Skeletal muscle cell (primary cell): ENCODE data around the gene SFTA2.
"Not testable (repeated sequence)": the region's sequence is repeated elsewhere in the genome, so short reads cannot be mapped to it uniquely, and the experiment has no call there.

Experiments
- DNase-seq: peaks from one replicate; pipeline ENCODE4 v3.0.0-alpha.2; 2010; ENCODE audit warnings: low read depth
- H3K4me3 ChIP-seq: 2 replicates; pipeline ENCODE4 v1.5.1; 2011; ENCODE audit warnings: low read depth, mild to moderate bottlenecking, control low read depth, low read length, moderate library complexity

The SFTA2 gene

DNA sequence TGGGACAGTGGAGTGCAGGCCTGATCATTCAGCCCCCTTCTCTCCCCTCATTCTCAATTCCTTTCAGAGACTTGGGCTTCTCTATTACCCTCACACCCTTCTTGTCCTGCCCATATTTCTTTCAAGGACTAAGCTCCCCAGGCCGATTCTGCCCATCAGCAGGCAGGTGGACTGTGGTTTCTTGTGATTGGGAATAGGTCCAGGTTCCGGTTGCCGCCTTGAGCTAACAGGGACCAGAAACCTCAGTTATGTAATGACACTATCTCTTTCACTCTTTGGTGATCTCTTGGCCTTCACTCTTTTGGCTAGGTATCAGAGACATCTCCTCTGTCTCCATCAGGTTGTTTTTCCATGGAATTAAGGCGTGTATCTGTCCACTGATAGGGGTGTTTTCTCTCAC is 15.3 kb upstream of the SFTA2 start:
- DNase-seq = no peak
- H3K4me3 ChIP-seq = no peak overlapping the region

- no peak for DNase-seq
- no peak overlapping the region for H3K4me3 ChIP-seq
Observed at GRCh38 chr6:30945281-30945680, 13.3 kb upstream of the SFTA2 start.

DNA sequence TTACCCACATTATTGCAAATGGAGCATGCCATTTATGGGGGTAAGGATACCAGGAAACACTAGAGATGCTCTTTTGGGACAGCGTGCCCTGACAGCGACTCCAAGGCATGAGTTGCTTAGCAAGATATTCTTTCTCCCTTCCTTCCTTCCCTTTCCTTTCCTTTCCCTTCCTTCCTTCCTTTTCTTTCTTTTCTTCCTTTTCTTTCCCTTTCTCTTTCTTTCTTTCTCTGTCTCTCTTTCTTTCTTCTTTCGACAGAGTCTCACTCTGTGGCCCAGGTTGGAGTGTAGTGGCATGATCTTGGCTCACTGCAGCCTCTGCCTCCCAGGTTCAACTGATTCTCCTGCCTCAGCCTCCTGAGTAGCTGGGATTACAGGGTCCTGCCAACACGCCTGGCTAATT is 12.1 kb upstream of the SFTA2 start:
- H3K4me3 ChIP-seq = no peak overlapping the region
- DNase-seq = no peak

GRCh38 chr6:30942338-30943060 is 10.5 kb upstream of the SFTA2 start:
- DNase-seq = peak; percentile 8

DNA sequence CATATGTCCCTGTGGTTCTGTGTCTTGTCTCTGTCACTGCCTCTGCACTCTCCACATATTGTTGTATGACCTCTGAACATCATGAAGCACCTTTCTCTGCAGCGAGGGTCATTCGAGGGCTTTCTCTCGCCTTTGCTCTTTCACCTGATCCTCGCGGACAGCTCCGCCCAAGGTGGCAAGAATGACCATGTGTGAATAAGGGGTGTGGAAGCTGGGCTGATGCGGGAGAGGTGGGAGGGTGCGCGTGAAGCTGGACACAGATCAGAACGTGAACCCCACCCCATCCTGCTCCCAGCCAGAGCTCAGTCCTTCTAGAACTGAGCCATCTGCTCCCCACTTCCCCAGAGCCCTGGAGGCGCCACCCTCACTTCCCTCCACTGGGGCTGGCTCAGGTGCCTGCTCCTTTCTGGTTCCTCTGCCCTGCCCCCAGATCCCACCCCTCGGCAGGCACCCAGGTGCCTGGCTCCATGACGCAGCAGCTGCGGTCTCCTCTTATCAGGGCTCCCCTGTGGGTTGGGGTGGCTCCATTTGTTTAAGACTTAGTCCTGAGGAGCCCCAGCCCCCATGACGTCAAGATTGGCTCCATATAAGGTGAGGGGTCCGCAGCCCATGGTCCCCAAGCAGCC is 8.5 kb upstream of the SFTA2 start, which contains the start of gene MUCL3:
Gene MUCL3 (plus strand): TSS at position 613 of the 626 bp plus-strand sequence. CDS start 27 bp downstream, outside the sequence.
- DNase-seq = no peak
- H3K4me3 ChIP-seq = no peak within 1 kb of the TSS

More at GRCh38 chr6:30942338-30943060, 10.5 kb upstream of the SFTA2 start:
- H3K4me3 ChIP-seq = no peak overlapping the region

GRCh38 chr6:30939473-30939872 is 7.5 kb upstream of the SFTA2 start:
- no peak for DNase-seq
- H3K4me3 ChIP-seq = no peak overlapping the region

DNA sequence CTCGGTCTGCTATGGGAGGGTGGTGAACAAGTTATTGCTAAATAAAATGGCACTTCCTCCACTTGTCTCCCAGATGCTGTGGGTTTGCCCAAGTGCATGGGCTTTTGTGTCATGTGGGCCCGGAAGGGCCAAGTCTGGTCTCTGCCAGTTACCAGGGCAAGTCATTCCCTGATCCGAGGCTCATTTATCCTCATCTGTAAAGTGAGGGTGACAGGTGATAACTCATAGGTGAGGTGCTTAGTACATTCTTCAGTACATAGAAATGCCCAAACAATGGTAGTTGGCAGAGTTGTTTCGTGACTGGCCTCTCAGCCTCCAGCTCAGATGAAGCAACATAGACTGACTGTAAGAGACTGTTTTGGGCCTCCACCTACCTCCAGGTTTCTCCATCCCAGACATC is 6.8 kb upstream of the SFTA2 start:
- no peak for DNase-seq
- H3K4me3 ChIP-seq = no peak overlapping the region

- no peak overlapping the region for H3K4me3 ChIP-seq
- no peak for DNase-seq
Observed at GRCh38 chr6:30937265-30937664, 5.3 kb upstream of the SFTA2 start.

DNA sequence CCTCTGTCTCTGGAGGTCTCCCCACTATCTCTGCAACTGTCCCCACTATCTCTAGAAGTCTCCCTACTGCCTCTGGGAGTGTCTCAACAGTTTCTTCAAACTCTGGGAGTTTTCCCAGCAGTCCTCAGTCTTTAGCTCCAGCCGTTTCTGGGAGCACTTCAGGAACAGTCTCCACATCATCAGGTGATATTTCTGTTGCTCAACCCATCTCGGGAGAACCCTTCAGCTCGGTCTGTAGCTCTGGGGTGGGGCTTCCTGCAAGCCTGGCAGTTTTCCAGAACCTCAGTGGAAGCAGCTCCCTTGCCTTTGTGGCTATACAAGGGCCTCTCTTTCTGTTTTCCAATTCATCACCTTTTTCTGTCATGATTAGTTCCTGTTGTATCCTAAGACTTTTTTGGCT is 3.0 kb upstream of the SFTA2 start:
- H3K4me3 ChIP-seq = no peak overlapping the region
- no peak for DNase-seq

DNA sequence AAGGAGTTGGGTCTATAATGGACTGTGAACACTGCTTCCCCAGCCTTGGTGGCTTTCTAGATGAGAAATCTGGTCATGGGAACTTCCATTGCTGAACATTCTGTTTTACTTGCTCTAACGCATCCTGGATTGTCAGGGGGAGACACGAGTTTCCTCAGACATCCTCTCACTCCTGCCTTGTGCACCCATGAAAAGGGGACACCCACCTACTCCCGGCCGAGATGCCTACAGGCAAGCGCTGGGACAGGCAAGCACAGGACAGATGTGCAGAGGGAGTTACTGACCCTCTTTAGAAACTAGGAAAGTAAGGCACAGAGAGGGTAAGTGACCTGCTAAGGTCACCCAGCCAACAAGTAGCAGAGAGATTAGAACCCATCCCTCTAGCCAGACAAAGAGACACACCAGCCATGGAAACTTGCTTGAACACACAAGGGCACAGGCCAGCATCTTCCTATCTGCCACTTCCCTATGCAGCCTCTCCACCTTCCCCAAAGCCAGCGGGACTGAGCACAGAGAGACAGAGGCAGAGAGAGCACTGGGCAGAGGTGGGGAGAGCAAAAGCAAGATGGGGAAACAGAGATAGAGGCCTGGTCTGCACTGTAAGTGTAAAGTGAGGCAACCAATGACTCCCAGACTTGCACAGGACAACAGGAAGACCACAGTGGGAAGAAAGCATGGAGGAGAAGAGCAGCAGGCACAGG is 845 bp upstream of the SFTA2 start:
- no peak overlapping the region for H3K4me3 ChIP-seq
- no peak for DNase-seq

- H3K4me3 ChIP-seq = no peak overlapping the region
- DNase-seq = no peak
Observed at GRCh38 chr6:30931272-30931671, 698 bp downstream of the SFTA2 start.

- no peak overlapping the region for H3K4me3 ChIP-seq
- no peak for DNase-seq
Observed at GRCh38 chr6:30930506-30930905, 1.5 kb downstream of the SFTA2 start.

DNA sequence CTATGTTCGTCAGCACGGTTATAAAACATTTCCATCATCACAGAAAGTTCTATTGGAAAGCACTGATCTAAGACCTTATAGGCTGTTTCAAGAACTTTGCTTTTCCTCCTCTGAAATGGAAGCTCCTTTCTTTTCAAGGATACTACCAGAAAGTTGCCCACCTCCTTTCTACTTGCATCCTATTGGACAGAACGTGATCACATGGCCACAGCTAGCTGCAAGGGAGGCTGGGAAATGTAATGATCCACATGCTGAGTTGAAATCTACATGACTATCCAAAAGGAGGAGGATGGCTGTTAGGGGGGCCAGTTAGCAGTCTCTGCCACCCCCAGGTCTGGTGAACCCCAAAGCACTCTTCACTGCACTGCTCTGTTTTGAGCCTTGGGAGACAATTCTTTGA is 3.3 kb downstream of the SFTA2 start:
- H3K4me3 ChIP-seq = no peak overlapping the region
- DNase-seq = no peak

DNA sequence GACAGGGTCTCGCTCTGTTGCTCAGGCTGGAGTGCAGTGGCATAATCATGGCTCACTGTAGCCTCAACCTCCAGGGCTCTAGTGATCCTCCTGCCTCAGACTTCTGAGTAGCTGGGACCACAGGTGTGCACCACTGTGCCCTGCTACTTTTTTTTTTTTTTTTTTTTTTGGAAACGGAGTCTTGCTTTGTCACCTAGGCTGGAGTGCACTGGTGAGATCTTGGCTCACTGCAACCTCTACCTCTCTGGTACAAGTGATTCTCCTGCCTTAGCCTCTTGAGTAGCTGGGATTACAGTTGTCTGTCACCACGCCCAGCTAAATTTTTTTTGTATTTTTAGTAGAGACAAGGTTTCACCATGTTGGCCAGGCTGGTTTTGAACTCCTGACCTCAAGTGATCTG is 4.9 kb downstream of the SFTA2 start:
- DNase-seq, H3K4me3 ChIP-seq: not testable (repeated sequence)

- no peak for DNase-seq
- no peak overlapping the region for H3K4me3 ChIP-seq
Observed at GRCh38 chr6:30926644-30927043, 5.3 kb downstream of the SFTA2 start.

DNA sequence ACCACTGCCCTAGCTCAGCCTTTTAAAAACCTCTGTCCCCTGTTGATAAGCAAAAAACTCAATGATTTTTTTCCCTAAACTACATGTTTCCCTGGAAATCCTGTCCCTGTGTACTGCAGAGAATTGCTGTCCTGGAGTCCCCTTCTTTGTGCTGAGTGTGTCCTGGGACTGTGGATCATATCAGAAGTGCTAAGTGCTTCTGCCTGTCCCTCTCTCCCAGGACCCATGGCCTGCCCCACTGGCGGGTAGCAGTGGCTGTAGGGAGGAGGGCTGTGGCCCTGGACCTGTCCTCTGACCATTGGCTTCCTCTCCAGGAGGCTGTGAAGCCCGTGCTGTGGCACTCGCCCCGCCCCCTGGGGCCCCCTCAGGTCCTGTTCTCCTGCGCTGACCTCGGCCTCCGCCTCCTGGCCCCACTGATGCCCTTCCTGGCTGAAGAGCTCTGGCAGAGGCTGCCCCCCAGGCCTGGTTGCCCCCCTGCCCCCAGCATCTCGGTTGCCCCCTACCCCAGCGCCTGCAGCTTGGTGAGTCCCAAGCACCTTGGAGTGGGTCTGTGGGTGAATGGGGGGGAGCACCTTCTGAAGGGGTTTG is 7.8 kb downstream of the SFTA2 start:
- DNase-seq, H3K4me3 ChIP-seq: not testable (repeated sequence)

- DNase-seq = no peak
- H3K4me3 ChIP-seq = no peak overlapping the region
Observed at GRCh38 chr6:30922447-30922852, 9.5 kb downstream of the SFTA2 start.

DNA sequence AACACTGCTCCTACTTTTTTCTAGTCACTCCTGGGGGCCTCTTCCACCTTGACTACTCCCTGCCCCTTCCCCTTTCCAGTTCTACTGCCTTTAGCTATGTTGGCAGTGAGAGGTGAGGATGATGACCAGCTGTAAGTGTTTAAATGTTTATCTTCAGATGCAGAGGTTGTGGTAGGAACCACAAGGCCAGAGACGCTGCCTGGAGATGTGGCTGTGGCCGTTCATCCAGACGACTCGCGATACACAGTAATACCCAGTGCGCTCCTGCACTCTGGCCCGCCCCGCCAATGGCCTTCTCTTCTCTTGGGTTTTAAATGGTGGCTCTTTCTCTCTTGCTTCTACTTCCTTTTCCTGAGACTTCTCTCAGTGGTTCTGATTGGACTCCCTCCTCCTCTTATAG is 13.3 kb downstream of the SFTA2 start:
- no peak for DNase-seq
- no peak overlapping the region for H3K4me3 ChIP-seq

- DNase-seq = no peak
- H3K4me3 ChIP-seq = no peak overlapping the region
Observed at GRCh38 chr6:30917487-30917886, 14.5 kb downstream of the SFTA2 start.

- H3K4me3 ChIP-seq = no peak overlapping the region
- no peak for DNase-seq
Observed at GRCh38 chr6:30917041-30917440, 14.9 kb downstream of the SFTA2 start.
